Measurements from ENCODE around the gene SMAD2. TPM values are rescaled to one million over a fixed set of nuclear protein-coding genes. Genes with fewer than 3 reads are reported as not detected.
A peak's percentile ranks its signal among the peaks of the same experiment; 100 is the strongest.

Gene SMAD2
- total and polyA plus RNA-seq, 11 donors, result 13.8 to 113 (median 88.1) TPM

DNA sequence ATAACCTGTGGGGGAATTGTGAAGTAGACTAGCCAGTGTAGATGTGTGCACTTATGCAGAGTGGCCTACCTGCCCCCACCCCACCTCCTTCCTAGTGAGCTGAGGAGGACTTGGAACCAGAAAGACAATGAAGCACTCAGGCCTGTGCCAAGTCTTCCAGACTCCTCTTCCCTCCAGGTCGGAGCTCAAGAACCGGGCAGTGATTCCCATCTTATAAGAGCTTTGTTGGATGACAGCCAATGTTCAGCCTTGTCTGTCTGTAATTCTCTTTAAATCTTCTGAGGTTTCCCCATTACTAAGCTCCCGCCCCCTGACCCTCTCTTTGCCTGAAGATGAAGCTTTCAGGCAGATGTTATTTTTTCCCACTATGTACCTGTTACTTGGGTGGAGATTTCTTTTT is 121.0 kb downstream of the SMAD2 start:
- Histone ChIP-seq H3K9me3 (peaks cover 0 to 5% (median 0%) of the 10 kb centered on the region in 12 donors), H3K27me3 (no peaks in the 10 kb centered on the region), H3K27ac (no peak overlapping the region), H3K4me1 (no peaks in the 10 kb centered on the region), H3K4me3 (no peak overlapping the region), H3K36me3 (no peaks in the 10 kb centered on the region)
- TF ChIP-seq POLR2A (IDR thresholded peaks at IDR 0.05), result no peak
- TF ChIP-seq, protein P1, sequence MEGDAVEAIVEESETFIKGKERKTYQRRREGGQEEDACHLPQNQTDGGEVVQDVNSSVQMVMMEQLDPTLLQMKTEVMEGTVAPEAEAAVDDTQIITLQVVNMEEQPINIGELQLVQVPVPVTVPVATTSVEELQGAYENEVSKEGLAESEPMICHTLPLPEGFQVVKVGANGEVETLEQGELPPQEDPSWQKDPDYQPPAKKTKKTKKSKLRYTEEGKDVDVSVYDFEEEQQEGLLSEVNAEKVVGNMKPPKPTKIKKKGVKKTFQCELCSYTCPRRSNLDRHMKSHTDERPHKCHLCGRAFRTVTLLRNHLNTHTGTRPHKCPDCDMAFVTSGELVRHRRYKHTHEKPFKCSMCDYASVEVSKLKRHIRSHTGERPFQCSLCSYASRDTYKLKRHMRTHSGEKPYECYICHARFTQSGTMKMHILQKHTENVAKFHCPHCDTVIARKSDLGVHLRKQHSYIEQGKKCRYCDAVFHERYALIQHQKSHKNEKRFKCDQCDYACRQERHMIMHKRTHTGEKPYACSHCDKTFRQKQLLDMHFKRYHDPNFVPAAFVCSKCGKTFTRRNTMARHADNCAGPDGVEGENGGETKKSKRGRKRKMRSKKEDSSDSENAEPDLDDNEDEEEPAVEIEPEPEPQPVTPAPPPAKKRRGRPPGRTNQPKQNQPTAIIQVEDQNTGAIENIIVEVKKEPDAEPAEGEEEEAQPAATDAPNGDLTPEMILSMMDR (IDR thresholded peaks at IDR 0.05), result no peak
- 34 to 56% (median 45%) methylated on average over 3 of the region's 3 CpGs for WGBS, 4 donors
- intact Hi-C loops (cut with DNase I), result no loop called here
- DNase-seq (no peak), ATAC-seq (no peak)

DNA sequence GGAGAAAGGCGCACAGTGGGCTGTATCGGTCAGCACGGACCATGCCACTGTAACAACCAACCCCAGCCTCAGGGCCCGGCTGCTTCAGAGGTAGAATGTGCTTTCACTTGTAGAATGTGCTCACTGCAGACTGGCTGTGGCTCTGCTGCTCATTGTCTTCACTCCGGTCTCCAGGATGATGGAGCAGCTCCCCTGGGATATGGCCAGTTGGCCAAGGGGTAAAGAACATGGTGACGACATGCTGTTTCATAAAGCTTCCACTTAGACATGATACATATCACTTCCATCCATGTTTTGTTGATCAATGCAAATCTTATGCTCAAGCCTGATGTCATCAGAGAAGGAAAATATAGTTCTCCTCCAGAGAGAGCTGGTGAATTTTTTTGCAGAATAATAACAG is 127.7 kb downstream of the SMAD2 start:
- 81 to 95% (median 87%) methylated on average over 6 of the region's 6 CpGs for WGBS, 4 donors

DNA sequence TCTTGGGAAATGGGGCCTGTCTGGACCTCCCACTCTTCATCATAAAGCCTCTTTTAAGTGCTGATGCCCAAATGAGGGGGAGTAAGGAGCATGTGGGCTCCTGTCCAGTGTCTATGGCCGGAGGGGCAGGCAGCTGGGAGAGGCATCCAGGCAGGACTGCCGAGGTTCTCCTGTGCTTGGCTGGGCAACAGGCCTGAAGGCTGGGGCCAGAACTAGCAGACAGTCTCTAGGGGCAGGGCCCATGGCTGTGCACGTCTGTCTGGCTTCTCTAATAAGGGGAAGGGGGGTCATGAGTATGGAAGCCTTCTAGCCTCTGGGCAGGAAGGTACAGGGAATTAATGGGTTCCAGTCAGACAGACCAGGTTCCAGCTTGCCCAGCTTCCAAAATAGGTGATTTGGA is 128.6 kb downstream of the SMAD2 start:
- Histone ChIP-seq H3K36me3 (no peaks in the 10 kb centered on the region), H3K9me3 (peaks cover 0 to 5% (median 0%) of the 10 kb centered on the region in 12 donors), H3K27me3 (peaks cover 0 to 3% (median 0%) of the 10 kb centered on the region in 9 donors), H3K27ac (no peak overlapping the region), H3K4me1 (no peaks in the 10 kb centered on the region), H3K4me3 (no peak overlapping the region)
- ATAC-seq (peak in 1 of 4 donors; percentile 10), DNase-seq (no peak)
- intact Hi-C loops (cut with DNase I), result no loop called here
- TF ChIP-seq, protein P1 (IDR thresholded peaks at IDR 0.05), result no peak
- TF ChIP-seq POLR2A (IDR thresholded peaks at IDR 0.05), result no peak
- 66 to 87% (median 74%) methylated on average over 3 of the region's 3 CpGs for WGBS, 4 donors

More for the DNA sequence above, 127.7 kb downstream of the SMAD2 start:
- Histone ChIP-seq H3K36me3 (no peaks in the 10 kb centered on the region), H3K27me3 (peaks cover 0 to 3% (median 0%) of the 10 kb centered on the region in 9 donors), H3K4me3 (no peak overlapping the region), H3K9me3 (peaks cover 0 to 5% (median 0%) of the 10 kb centered on the region in 12 donors), H3K27ac (no peak overlapping the region), H3K4me1 (no peaks in the 10 kb centered on the region)
- no peak for DNase-seq
- no peak for TF ChIP-seq POLR2A (IDR thresholded peaks at IDR 0.05)
- TF ChIP-seq, protein P1 (IDR thresholded peaks at IDR 0.05), result no peak
- ATAC-seq, result no peak
- intact Hi-C loops (cut with DNase I), result no loop called here

DNA sequence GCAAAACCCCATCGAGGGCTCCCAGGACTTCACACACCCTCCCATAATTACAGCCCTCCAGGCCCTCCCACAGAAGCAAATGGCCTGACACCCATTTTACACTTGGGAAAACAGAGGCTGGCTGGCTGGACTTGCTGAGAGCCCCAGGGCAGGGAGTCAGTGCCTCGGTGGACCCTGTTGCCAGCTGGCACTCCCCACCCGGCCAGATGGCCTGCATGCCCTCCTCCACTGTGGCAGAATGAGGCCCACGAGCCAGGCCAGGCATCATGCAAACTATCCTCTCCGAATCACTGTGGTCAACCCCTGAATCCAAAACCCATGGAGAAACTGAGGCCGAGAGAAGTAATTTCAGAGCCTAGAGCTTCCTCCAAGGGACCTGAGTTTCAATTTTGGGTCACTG is 129.7 kb downstream of the SMAD2 start:
- H3K4me3 ChIP-seq, result no peak overlapping the region
- H3K4me1 ChIP-seq, result peaks cover 0 to 2% (median 0%) of the 10 kb centered on the region in 12 donors
- ATAC-seq (no peak), DNase-seq (no peak)
- H3K27ac ChIP-seq, result no peak overlapping the region
- H3K36me3 ChIP-seq, result no peaks in the 10 kb centered on the region
- intact Hi-C loops (cut with DNase I), result no loop called here
- no peak for TF ChIP-seq POLR2A (IDR thresholded peaks at IDR 0.05)
- TF ChIP-seq, protein P1 (IDR thresholded peaks at IDR 0.05), result no peak
- H3K9me3 ChIP-seq, result peaks cover 0 to 5% (median 0%) of the 10 kb centered on the region in 12 donors
- peaks cover 0 to 3% (median 0%) of the 10 kb centered on the region in 9 donors for H3K27me3 ChIP-seq
- WGBS, 4 donors, result 80 to 89% (median 88%) methylated on average over 3 to 6 of the region's 6 CpGs

All from heart left ventricle (tissue), 16 donors.